ENCODE measurements around the gene AGBL1. TPM values are rescaled to one million over a fixed set of nuclear protein-coding genes. Genes with fewer than 3 reads are reported as not detected.

The AGBL1 gene
- total RNA-seq, 1 donor from 2014 or later: 0.76 TPM

DNA sequence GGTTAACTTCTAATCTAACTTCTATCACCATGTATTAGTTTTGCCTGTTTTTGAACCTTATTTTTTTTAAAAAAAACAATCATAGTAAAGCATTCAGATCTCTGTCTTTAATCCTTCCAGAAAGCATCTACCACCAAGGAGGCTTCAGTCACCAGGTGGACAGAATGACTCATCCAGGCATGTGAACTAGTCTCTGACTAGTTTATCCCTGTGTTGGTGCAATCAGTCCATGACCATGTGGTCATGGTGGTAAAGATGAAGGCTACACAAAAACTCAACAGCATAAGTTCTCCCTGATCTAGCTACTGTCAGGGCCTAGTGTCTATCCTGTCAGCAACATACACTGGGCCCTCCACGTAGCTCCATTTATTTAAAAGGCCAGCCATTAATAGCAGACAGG lies 750.6 kb downstream of the AGBL1 start:
- peaks cover 3% of the 10 kb centered on the region for H3K9me3 Mint-ChIP-seq (ENCODE audit: unreplicated experiment)
- DNase-seq: no peak
- H3K27me3 Mint-ChIP-seq (ENCODE audit: unreplicated experiment): no peaks in the 10 kb centered on the region
- no peak overlapping the region for H3K4me3 Mint-ChIP-seq (ENCODE audit: unreplicated experiment)
- H3K36me3 Mint-ChIP-seq (ENCODE audit: unreplicated experiment): peaks cover 4% of the 10 kb centered on the region
- peaks cover 3% of the 10 kb centered on the region for H3K4me1 Mint-ChIP-seq (ENCODE audit: low read depth, unreplicated experiment)
- no peak overlapping the region for H3K27ac Mint-ChIP-seq (ENCODE audit: unreplicated experiment)
- TF ChIP-seq CTCF (IDR thresholded peaks at IDR 0.05; ENCODE audit: partially characterized antibody, unreplicated experiment): no peak

GRCh38 chr15:86833595-86833994 lies 753.9 kb downstream of the AGBL1 start:
- H3K27me3 Mint-ChIP-seq (ENCODE audit: unreplicated experiment): no peaks in the 10 kb centered on the region
- H3K4me3 Mint-ChIP-seq (ENCODE audit: unreplicated experiment): no peak overlapping the region
- peaks cover 3% of the 10 kb centered on the region for H3K4me1 Mint-ChIP-seq (ENCODE audit: low read depth, unreplicated experiment)
- no peak for DNase-seq
- no peak overlapping the region for H3K27ac Mint-ChIP-seq (ENCODE audit: unreplicated experiment)
- peaks cover 4% of the 10 kb centered on the region for H3K36me3 Mint-ChIP-seq (ENCODE audit: unreplicated experiment)
- peaks cover 3% of the 10 kb centered on the region for H3K9me3 Mint-ChIP-seq (ENCODE audit: unreplicated experiment)
- TF ChIP-seq CTCF (IDR thresholded peaks at IDR 0.05; ENCODE audit: partially characterized antibody, unreplicated experiment): no peak

DNA sequence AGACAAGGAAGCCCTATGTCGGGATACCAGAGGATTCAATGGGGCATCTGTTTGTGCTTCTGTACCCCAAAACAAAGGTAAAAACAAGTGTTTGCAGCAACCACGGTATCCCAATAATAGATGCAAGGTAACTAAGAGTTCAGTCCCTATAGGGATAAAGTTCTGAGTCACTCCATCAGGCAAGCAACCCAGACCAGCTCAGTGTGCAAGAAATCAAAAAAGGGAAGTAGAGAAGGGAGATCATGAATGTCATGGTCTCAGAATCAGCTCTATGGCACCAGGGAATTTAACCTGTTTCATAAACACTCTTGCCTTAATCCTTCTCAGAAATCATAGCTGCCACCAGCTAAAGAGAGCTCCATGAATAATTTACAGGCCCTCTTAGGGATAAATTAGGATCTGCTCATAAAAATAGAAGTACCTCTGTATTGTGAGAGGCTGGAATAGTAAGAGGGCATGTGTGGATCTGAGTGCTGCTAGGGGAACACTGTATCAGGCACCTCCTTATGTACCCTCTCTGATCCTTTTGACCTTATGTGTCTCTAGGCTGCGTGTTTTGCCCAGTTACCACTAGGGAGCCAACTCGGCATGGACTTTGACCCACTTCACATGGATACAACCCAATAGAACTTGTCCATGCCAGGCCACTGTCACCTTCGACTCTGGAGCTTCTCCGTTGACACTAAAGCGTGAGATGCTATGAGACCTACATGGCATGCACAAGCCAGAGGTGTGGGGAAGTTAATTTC lies 754.6 kb downstream of the AGBL1 start:
- DNase-seq: no peak
- Mint-ChIP-seq H3K27ac (ENCODE audit: unreplicated experiment) (no peak overlapping the region), H3K27me3 (ENCODE audit: unreplicated experiment) (no peaks in the 10 kb centered on the region), H3K36me3 (ENCODE audit: unreplicated experiment) (peaks cover 4% of the 10 kb centered on the region), H3K9me3 (ENCODE audit: unreplicated experiment) (peaks cover 5% of the 10 kb centered on the region), H3K4me1 (ENCODE audit: low read depth, unreplicated experiment) (peaks cover 2% of the 10 kb centered on the region), H3K4me3 (ENCODE audit: unreplicated experiment) (no peak overlapping the region)
- TF ChIP-seq CTCF (IDR thresholded peaks at IDR 0.05; ENCODE audit: partially characterized antibody, unreplicated experiment): no peak

DNA sequence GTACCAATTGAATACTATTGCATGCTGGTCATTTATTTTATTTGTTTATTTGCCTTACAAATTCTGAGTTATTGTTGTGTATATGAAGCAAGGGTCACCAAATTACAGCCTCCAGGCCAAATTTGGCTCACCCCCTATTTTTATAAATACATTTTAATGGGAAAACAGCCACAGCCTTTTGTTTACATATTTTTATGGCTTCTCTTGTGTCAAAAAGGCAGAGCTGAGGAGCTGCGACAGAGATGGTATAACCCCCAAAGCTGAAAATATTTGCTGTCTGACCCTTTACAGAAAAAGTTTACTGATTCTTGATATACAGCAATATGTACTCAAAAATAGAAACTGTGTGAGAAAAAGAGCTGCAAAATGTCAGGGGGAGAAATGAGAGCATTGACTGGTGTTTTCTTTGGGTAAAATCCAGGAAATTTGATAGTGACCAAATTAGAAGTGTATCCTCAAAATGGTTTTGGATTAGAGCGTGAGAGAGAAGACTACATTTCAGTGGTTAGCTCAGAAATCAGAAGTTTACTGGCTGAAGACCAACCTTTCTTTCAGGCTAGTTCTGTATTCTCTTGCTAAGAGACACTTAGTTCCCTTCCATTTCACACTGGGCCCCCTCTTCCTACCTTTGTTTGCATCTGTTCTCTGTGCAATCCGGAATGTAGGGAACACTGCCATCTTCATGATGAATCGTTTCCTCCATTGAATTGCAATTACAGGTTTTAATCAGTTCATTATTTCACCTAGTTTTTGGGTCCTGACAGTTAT lies 757.8 kb downstream of the AGBL1 start:
- Mint-ChIP-seq H3K4me3 (ENCODE audit: unreplicated experiment) (no peak overlapping the region), H3K4me1 (ENCODE audit: low read depth, unreplicated experiment) (no peaks in the 10 kb centered on the region), H3K27ac (ENCODE audit: unreplicated experiment) (no peak overlapping the region), H3K36me3 (ENCODE audit: unreplicated experiment) (peaks cover 4% of the 10 kb centered on the region), H3K27me3 (ENCODE audit: unreplicated experiment) (no peaks in the 10 kb centered on the region), H3K9me3 (ENCODE audit: unreplicated experiment) (peaks cover 1% of the 10 kb centered on the region)
- TF ChIP-seq CTCF (IDR thresholded peaks at IDR 0.05; ENCODE audit: partially characterized antibody, unreplicated experiment): no peak
- no peak for DNase-seq

- TF ChIP-seq CTCF (IDR thresholded peaks at IDR 0.05; ENCODE audit: partially characterized antibody, unreplicated experiment): no peak
- H3K27me3 Mint-ChIP-seq (ENCODE audit: unreplicated experiment): no peaks in the 10 kb centered on the region
Measured at GRCh38 chr15:86839502-86839901, 759.8 kb downstream of the AGBL1 start.

More at GRCh38 chr15:86839502-86839901, 759.8 kb downstream of the AGBL1 start:
- no peak overlapping the region for H3K4me3 Mint-ChIP-seq (ENCODE audit: unreplicated experiment)
- H3K27ac Mint-ChIP-seq (ENCODE audit: unreplicated experiment): no peak overlapping the region
- H3K4me1 Mint-ChIP-seq (ENCODE audit: low read depth, unreplicated experiment): no peaks in the 10 kb centered on the region
- DNase-seq: no peak
- H3K36me3 Mint-ChIP-seq (ENCODE audit: unreplicated experiment): no peaks in the 10 kb centered on the region
- H3K9me3 Mint-ChIP-seq (ENCODE audit: unreplicated experiment): peaks cover 1% of the 10 kb centered on the region
